Activated T-helper 1 cell treated with anti-CD3 and anti-CD28 coated beads, Interleukin-12 subunit alpha, Interleukin-12 subunit beta, Interleukin-2, Interleukin-4 antibody, amounts not matched to agents 30 ng/mL and 10 ng/mL and 1 ng/mL, durations not matched to agents 14 hours and 24 hours and 36 hours (primary cell): Measurements from ENCODE around the gene NKX2-4. TPM values are rescaled to one million over a fixed set of nuclear protein-coding genes. Genes with fewer than 3 reads are reported as not detected.
A peak's percentile ranks its signal among the peaks of the same experiment; 100 is the strongest.
"Not testable (repeated sequence)": the region's sequence is repeated elsewhere in the genome, so short reads cannot be mapped to it uniquely, and the experiment has no call there.

Experiments
- DNase-seq: peaks from one replicate; pipeline ENCODE4 v3.0.0; 2021; ENCODE audit warnings: low spot score
- H3K27ac Mint-ChIP-seq: one replicate; pipeline ENCODE4 v1.8.0; 2021; ENCODE audit warnings: mild to moderate bottlenecking, mixed read lengths
- H3K27me3 Mint-ChIP-seq: one replicate; pipeline ENCODE4 v1.8.0; 2022; ENCODE audit warnings: mild to moderate bottlenecking, moderate library complexity, mixed read lengths; ENCODE audit not compliant: insufficient read depth
- H3K36me3 Mint-ChIP-seq: one replicate; pipeline ENCODE4 v1.8.0; 2021; ENCODE audit warnings: low read depth, mixed read lengths
- H3K4me1 Mint-ChIP-seq: one replicate; pipeline ENCODE4 v1.8.0; 2021; ENCODE audit warnings: low read depth, mixed read lengths
- H3K4me3 Mint-ChIP-seq: one replicate; pipeline ENCODE4 v1.8.0; 2021; ENCODE audit warnings: mild to moderate bottlenecking, moderate library complexity, mixed read lengths
- H3K9me3 Mint-ChIP-seq: one replicate; pipeline ENCODE4 v1.8.0; 2021; ENCODE audit warnings: mixed read lengths
- intact Hi-C: fragments of 100-400 bp; cut with micrococcal nuclease; formaldehyde crosslinking; loops from one replicate; pipeline ENCODE4 v1.15.1; 2024
- total RNA-seq: library from RNA; stranded (reverse); gene quantifications from 2 replicates; pipeline ENCODE4 v1.2.3, GENCODE V29; 2022

The NKX2-4 gene
- not detected in 2 replicates for total RNA-seq

DNA sequence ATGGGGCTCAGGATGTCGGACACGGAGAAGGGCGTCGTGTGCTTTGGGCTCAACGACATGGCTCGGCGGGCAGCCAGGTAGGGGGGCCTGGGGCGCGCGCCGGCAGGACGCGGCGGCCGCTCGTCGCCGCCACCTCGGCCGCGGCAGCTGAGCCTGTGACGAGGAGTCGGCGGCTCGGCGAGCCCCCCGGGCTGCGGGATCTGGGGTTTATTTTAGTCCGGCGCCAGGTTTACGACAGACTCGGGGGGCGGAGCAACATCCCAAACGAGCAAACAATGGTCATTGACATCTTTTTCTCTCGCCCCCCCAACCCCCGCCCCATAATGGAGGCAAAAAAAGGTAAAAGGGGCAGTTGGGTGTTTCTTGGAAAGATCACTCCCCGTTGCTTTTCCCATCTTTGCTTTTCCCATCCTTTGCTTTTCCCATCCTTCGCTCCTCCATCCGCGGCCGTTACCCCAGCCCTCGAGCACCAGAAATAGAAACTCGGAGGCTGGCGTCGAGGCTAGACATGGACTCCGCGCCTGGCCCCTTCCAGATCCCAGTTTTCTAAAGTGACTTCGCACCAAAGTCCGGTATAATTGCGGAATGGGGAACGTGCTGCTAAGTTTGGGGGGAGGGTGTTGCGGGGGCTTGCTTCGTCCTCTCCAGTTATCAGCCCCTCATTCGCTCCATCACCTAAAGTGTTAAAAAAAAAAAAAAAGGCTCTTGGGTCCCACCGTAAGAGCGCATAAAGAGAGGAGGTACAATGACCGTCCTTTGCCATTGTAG, at the start of gene NKX2-4:
TSS of gene NKX2-4 (minus strand) at position 186 of the 768 bp plus-strand sequence. CDS start at position 59, 127 bp downstream.
- DNase-seq, result no peak
- Mint-ChIP-seq H3K27me3 (peaks cover 78% of the 10 kb centered on the region), H3K4me3 (peak within 1 kb of the TSS; percentile 37), H3K4me1 (peaks cover 30% of the 10 kb centered on the region), H3K9me3 (no peaks in the 10 kb centered on the region), H3K27ac (peak within 1 kb of the TSS; percentile 83), H3K36me3 (no peaks in the 10 kb centered on the region)
- intact Hi-C loops, result loop anchor here (5.0 to 10.0 kb wide), 3 partner anchors 305 to 1177 kb away; no protein-coding TSS in a partner anchor

DNA sequence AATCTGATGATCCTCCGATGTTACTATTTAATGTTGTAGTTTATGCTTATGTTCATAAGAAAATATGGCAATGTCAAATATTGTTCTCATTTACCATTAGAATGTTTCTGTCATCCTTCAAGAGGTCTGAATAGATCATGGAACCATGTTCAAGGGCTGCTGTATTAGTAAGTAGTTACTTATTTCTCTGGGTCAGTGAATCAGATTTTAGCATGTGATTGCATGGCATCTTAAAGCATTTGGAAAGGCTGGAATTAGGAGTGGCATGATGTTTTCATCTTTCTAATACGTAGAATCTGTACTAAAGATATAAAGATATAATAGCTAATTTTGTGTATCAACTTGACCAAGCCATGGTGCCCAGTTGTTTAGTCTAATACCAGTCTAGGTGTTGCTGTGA, 40.5 kb upstream of the NKX2-4 start:
- intact Hi-C loops, result no loop called here
- Mint-ChIP-seq H3K4me3 (no peak overlapping the region), H3K27ac (no peak overlapping the region), H3K27me3 (peaks cover 26% of the 10 kb centered on the region), H3K9me3 (no peaks in the 10 kb centered on the region), H3K4me1 (no peaks in the 10 kb centered on the region), H3K36me3 (no peaks in the 10 kb centered on the region)
- no peak for DNase-seq

DNA sequence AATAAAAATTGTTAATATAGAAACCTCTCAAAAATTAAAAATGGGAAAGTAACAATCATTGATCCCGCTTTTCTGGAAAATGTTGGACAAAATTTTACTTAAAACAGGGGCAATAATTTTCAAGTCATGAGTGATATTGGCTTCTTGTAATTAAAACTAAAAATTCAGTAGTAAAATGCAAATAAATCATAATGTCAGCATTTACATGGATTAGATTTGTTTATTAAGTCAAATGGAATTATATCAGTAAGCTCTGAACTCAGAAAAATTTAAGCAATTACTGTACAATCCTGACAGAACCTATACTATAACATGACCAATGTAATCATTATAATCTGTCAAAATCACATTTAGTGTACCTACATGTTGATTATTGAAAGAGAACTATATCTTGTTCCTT, 39.9 kb upstream of the NKX2-4 start:
- Mint-ChIP-seq H3K9me3 (no peaks in the 10 kb centered on the region), H3K27me3 (peaks cover 27% of the 10 kb centered on the region), H3K27ac (no peak overlapping the region), H3K36me3 (no peaks in the 10 kb centered on the region), H3K4me3 (no peak overlapping the region), H3K4me1 (no peaks in the 10 kb centered on the region)
- intact Hi-C loops, result no loop called here
- no peak for DNase-seq

DNA sequence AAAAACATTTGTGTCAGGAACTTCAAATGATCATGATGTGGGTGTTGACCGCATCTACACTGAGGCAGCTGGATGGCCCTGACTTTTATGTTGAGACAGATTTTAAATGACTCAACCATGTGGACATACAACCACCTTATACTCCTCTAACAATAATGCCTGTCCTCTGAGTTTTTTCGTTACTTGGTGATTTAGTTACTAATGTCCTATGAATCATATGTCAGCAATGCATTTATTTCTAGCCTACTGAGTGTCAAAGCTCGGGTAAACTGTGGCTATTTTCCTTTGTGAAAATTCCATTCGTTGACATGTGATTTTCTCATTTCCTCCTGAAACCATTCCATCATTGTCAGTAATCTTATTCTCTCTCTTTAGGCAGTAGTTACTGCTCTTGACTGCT, 38.9 kb upstream of the NKX2-4 start:
- no peak overlapping the region for H3K4me3 Mint-ChIP-seq
- H3K27ac Mint-ChIP-seq, result no peak overlapping the region
- H3K27me3 Mint-ChIP-seq, result peaks cover 21% of the 10 kb centered on the region
- H3K4me1 Mint-ChIP-seq, result no peaks in the 10 kb centered on the region
- intact Hi-C loops, result no loop called here
- no peaks in the 10 kb centered on the region for H3K9me3 Mint-ChIP-seq
- H3K36me3 Mint-ChIP-seq, result no peaks in the 10 kb centered on the region
- no peak for DNase-seq

DNA sequence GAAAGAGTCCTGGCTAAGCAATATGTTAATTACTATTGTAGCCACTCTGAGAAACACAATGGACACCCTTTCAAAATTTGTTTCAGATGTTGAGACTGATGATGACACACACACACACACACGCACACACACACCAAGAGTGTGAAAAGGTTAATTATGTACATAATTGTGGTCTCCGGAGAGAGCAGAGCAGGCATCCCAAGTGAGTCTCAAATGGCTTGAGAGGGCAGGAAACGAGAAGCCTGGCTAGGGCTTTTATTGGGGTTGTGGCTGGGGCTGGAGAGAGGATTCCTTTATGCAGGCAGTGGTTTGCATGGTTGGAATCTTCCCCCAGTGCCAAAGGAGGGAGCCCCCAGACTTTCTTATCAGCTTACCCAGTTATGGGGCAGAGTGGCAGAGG, 38.2 kb upstream of the NKX2-4 start:
- Mint-ChIP-seq H3K27me3 (peaks cover 18% of the 10 kb centered on the region), H3K36me3 (no peaks in the 10 kb centered on the region), H3K27ac (no peak overlapping the region), H3K9me3 (no peaks in the 10 kb centered on the region), H3K4me3 (no peak overlapping the region), H3K4me1 (no peaks in the 10 kb centered on the region)
- no peak for DNase-seq
- intact Hi-C loops, result no loop called here

DNA sequence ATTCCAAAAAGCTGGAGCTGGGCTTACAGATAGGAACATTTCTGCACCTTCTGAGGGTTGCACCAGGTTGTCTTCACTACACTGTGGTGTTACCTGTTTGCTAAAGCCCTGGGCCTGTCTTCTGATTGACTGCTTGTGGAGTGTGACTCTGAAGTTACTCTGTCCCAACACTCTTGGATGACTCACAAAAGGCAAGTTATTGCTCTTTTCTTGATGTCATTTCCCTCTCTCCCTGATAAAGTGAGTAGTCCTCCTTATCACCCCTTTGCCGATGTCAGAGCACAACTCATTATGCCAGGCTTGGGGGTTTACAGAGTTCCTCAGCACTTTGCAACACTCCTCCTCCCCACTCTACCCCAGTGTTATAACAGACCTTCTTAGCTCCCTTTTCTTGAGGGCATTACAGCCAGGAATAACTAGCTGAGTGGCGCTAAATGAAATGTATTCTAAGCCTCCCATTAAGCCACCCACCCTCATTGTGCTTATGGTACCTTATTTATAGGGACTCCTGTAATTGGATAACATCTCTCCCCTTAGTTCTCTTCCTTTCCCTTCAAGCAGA, 36.1 kb upstream of the NKX2-4 start:
- H3K4me3 Mint-ChIP-seq, result no peak overlapping the region

DNA sequence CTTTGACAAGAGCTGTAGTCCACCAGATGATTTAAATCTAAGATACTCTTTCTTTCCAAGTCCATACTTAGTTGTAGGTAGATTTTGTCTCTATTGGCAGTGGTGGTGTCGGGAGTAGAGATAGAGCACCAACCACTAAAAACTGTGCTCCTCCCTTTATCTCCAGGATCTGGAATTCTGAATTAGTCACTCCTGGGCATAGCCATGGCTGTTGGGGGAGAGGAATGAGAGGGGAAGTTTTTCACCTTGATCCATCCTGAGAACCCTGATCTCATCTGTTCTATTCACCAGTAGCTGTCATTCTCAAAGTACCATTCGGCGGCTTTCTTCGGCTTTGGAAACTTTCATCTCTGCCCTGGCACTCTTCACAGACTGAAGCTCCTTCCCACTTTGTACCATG, 35.6 kb upstream of the NKX2-4 start:
- no peak for DNase-seq
- H3K27me3 Mint-ChIP-seq, result peaks cover 20% of the 10 kb centered on the region
- intact Hi-C loops, result no loop called here
- H3K4me1 Mint-ChIP-seq, result no peaks in the 10 kb centered on the region
- H3K27ac Mint-ChIP-seq, result no peak overlapping the region
- H3K4me3 Mint-ChIP-seq, result no peak overlapping the region
- no peaks in the 10 kb centered on the region for H3K36me3 Mint-ChIP-seq
- H3K9me3 Mint-ChIP-seq, result no peaks in the 10 kb centered on the region

More for the DNA sequence above, 36.1 kb upstream of the NKX2-4 start:
- H3K9me3 Mint-ChIP-seq, result no peaks in the 10 kb centered on the region
- no peak for DNase-seq
- H3K36me3 Mint-ChIP-seq, result no peaks in the 10 kb centered on the region
- H3K27ac Mint-ChIP-seq, result no peak overlapping the region
- H3K27me3 Mint-ChIP-seq, result peaks cover 17% of the 10 kb centered on the region
- no peaks in the 10 kb centered on the region for H3K4me1 Mint-ChIP-seq
- intact Hi-C loops, result no loop called here

DNA sequence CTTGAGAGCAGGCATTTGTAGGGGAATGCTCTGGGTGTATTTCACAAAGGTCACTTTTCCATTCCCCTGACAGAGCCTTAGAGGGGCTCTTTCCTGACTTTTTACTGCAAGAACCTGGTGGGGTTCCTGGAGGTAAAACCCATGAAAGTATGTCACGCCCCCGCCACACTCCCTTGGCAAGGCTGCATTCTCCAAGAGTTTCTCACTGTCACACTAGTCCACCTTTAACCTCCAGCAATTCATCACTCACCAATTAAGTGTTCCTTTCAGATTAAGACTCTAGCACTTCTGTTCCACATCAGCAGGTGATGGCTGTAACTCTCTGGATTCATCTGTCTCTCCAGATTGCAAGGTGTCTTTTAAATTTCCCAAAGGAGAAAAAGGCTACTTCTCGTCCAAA, 32.7 kb upstream of the NKX2-4 start:
- H3K9me3 Mint-ChIP-seq, result peaks cover 11% of the 10 kb centered on the region
- H3K36me3 Mint-ChIP-seq, result no peaks in the 10 kb centered on the region
- H3K4me1 Mint-ChIP-seq, result no peaks in the 10 kb centered on the region
- no peak overlapping the region for H3K4me3 Mint-ChIP-seq
- H3K27ac Mint-ChIP-seq, result no peak overlapping the region
- intact Hi-C loops, result no loop called here
- no peak for DNase-seq
- H3K27me3 Mint-ChIP-seq, result peaks cover 12% of the 10 kb centered on the region

DNA sequence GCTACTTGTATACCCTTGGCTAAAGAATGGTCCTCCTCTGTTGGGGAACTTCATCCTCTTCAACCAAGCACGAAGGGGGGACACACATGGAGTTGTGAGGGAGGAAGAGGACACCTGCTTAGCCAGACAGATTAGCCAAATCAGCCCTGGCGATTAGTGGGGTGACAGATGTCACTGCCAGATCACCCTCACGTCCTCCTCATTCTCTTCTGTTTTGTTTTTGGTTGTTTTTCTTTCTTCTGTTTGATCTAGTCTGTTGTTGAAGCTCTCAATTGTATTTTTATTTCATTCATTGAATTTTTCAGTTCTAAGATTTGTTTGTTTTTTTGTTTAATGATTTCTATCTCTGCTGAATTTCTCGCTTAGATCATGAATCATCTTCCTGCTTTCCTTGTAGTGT, 27.5 kb upstream of the NKX2-4 start:
- no peak overlapping the region for H3K27ac Mint-ChIP-seq
- H3K4me3 Mint-ChIP-seq, result no peak overlapping the region
- peaks cover 9% of the 10 kb centered on the region for H3K27me3 Mint-ChIP-seq
- no peak for DNase-seq
- H3K36me3 Mint-ChIP-seq, result peaks cover 1% of the 10 kb centered on the region
- peaks cover 37% of the 10 kb centered on the region for H3K9me3 Mint-ChIP-seq
- intact Hi-C loops, result no loop called here
- no peaks in the 10 kb centered on the region for H3K4me1 Mint-ChIP-seq

DNA sequence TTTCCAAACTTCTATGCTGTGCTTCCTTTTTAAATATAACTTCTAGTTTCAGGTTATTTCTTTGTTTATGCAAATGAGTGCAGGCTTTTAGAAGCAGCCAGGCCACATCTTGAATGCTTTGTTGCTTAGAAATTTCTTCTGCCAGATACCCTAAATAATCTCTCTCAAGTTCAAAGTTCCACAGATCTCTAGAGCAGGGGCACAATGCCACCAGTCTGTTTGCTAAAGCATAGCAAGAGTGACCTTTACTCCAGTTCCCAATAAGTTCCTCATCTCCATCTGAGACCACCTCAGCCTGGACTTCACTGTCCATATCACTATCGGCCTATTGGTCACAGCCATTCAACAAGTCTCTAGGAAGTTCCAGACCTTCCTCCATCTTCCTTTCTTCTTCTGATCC, 26.4 kb upstream of the NKX2-4 start:
- H3K4me1 Mint-ChIP-seq, DNase-seq, H3K36me3 Mint-ChIP-seq, H3K4me3 Mint-ChIP-seq, H3K27ac Mint-ChIP-seq, H3K27me3 Mint-ChIP-seq, intact Hi-C loops: not testable (repeated sequence)
- H3K9me3 Mint-ChIP-seq, result peaks cover 37% of the 10 kb centered on the region

DNA sequence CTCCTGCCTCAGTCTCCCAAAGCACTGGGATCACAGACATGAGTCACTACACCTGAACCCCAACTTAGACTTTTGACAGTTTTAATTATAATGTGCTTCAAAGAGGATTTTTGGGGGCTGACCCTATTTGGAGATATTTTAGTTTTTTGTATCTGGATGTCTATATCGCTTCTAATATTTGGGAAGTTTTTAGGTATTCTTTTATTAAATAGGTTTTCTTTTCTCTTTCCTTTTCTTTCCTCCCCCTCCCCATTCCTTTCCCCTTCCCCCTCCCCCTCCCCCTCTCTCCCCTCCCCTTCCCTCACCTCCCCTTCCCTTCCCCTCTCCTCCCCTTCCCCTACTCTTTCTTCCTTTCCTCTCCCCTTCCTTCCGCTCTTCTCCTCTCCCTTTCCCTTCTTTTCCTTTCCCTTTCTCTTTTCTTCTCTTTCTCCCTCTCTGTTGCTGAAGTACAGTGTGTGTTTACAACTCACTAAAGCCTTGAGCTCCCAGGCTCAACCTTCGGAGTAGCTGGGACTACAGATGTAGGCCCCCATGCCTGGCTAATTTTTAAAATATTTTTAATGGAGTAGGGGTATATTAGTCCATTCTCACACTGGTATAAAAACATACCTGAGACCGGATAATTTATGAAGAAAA, 24.4 kb upstream of the NKX2-4 start:
- intact Hi-C loops, result no loop called here
- peaks cover 1% of the 10 kb centered on the region for H3K36me3 Mint-ChIP-seq
- H3K4me3 Mint-ChIP-seq, result no peak overlapping the region
- DNase-seq, result no peak
- peaks cover 7% of the 10 kb centered on the region for H3K27me3 Mint-ChIP-seq
- no peak overlapping the region for H3K27ac Mint-ChIP-seq
- peaks cover 37% of the 10 kb centered on the region for H3K9me3 Mint-ChIP-seq
- no peaks in the 10 kb centered on the region for H3K4me1 Mint-ChIP-seq

DNA sequence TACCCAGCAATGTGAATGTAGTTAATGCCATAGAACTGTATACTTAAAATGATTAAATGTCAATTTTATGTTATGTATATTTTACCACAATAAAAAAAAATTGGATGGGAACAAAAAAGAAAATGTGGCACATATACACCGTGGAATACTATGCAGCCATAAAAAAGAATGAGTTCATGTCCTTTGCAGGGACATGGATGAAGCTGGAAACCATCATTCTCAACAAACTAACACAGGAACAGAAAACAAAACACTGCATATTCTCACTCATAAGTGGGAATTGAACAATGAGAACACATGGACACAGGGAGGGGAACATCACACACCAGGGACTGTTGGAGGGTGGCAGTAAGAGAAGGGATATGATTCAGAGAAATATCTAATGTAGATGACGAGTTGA, 21.8 kb upstream of the NKX2-4 start:
- not testable (repeated sequence) for H3K36me3 Mint-ChIP-seq

DNA sequence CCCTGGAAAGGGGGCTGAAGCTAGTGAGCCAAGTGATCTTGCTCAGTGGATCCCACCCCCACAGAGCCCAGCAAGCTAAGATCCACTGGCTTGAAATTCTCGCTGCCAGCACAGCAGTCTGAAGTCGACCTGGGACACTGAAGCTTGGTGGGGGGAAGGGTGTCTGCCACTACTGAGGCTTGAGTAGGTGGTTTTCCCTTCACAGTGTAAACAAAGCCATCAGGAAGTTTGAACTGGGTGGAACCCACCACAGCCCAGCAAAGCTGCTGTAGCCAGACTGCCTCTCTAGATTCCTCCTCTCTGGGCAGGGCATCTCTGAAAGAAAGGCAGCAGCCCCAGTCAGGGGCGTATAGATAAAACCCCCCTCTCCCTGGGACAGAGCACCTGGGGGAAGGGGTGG, 16.7 kb upstream of the NKX2-4 start:
- DNase-seq, H3K27ac Mint-ChIP-seq, intact Hi-C loops, H3K4me3 Mint-ChIP-seq, H3K4me1 Mint-ChIP-seq, H3K9me3 Mint-ChIP-seq, H3K36me3 Mint-ChIP-seq: not testable (repeated sequence)
- H3K27me3 Mint-ChIP-seq, result peaks cover 36% of the 10 kb centered on the region

More for the DNA sequence above, 21.8 kb upstream of the NKX2-4 start:
- peaks cover 17% of the 10 kb centered on the region for H3K9me3 Mint-ChIP-seq
- intact Hi-C loops, DNase-seq, H3K4me3 Mint-ChIP-seq, H3K27ac Mint-ChIP-seq, H3K4me1 Mint-ChIP-seq: not testable (repeated sequence)
- H3K27me3 Mint-ChIP-seq, result peaks cover 12% of the 10 kb centered on the region
